H9 (cell line): ENCODE results near the gene THSD4. TPM values are rescaled to one million over a fixed set of nuclear protein-coding genes. Genes with fewer than 3 reads are reported as not detected.

ENCODE experiments used
- DNase-seq: peaks from one replicate; pipeline ENCODE4 v3.0.0-alpha.2; 2017
- H2AFZ ChIP-seq: one replicate; pipeline ENCODE4 v1.6.1; 2013; ENCODE audit warnings: mild to moderate bottlenecking, low read length, control low read depth, moderate library complexity
- H2AK5ac ChIP-seq: 2 replicates; pipeline ENCODE4 v1.6.1; 2013; ENCODE audit warnings: low read length, control low read depth, mixed read lengths; ENCODE audit not compliant: insufficient read length
- H2BK120ac ChIP-seq: one replicate; pipeline ENCODE4 v1.6.1; 2013; ENCODE audit warnings: low read depth, mild to moderate bottlenecking, low read length, control low read depth, inconsistent platforms; ENCODE audit not compliant: poor library complexity, severe bottlenecking
- H2BK12ac ChIP-seq: 2 replicates; pipeline ENCODE4 v1.6.1; 2013; ENCODE audit warnings: low read length, control low read depth, mixed read lengths, low read depth; ENCODE audit not compliant: insufficient read length
- H2BK15ac ChIP-seq: 2 replicates; pipeline ENCODE4 v1.6.1; 2013; ENCODE audit warnings: low read depth, low read length, control low read depth
- H2BK20ac ChIP-seq: one replicate; pipeline ENCODE4 v1.6.1; 2013; ENCODE audit warnings: low read depth, mild to moderate bottlenecking, low read length, control low read depth, inconsistent platforms; ENCODE audit not compliant: poor library complexity, severe bottlenecking
- H2BK5ac ChIP-seq: 2 replicates; pipeline ENCODE4 v1.6.1; 2013; ENCODE audit warnings: low read length, control low read depth, mixed read lengths; ENCODE audit not compliant: insufficient read length
- H3K14ac ChIP-seq: 2 replicates; pipeline ENCODE4 v1.6.1; 2013; ENCODE audit warnings: low read length, control low read depth; ENCODE audit not compliant: insufficient read depth
- H3K18ac ChIP-seq: 2 replicates; pipeline ENCODE4 v1.6.1; 2013; ENCODE audit warnings: low read depth, mild to moderate bottlenecking, mixed read lengths, low read length, control low read depth; ENCODE audit not compliant: insufficient read length
- H3K23ac ChIP-seq: 2 replicates; pipeline ENCODE4 v1.6.1; 2013; ENCODE audit warnings: low read length, control low read depth, mixed read lengths, low read depth; ENCODE audit not compliant: insufficient read length
- H3K23me2 ChIP-seq: 2 replicates; pipeline ENCODE4 v1.6.1; 2013; ENCODE audit warnings: low read depth, mild to moderate bottlenecking, mixed read lengths, low read length, control low read depth; ENCODE audit not compliant: insufficient read length, poor library complexity, severe bottlenecking
- H3K27ac ChIP-seq: 2 replicates; pipeline ENCODE4 v1.5.1; 2013; ENCODE audit warnings: low read length, control low read depth, mixed read lengths, low read depth; ENCODE audit not compliant: insufficient read length
- H3K27me3 ChIP-seq: 2 replicates; pipeline ENCODE4 v1.6.1; 2013; ENCODE audit warnings: low read length, control low read depth, inconsistent platforms; ENCODE audit not compliant: insufficient read depth
- H3K4ac ChIP-seq: 2 replicates; pipeline ENCODE4 v1.6.1; 2013; ENCODE audit warnings: low read depth, mild to moderate bottlenecking, control low read depth, inconsistent platforms, low read length, moderate library complexity
- H3K4me1 ChIP-seq: 2 replicates; pipeline ENCODE4 v1.6.1; 2013; ENCODE audit warnings: low read length, control low read depth, inconsistent platforms; ENCODE audit not compliant: insufficient read depth
- H3K4me2 ChIP-seq: 2 replicates; pipeline ENCODE4 v1.6.1; 2013; ENCODE audit warnings: low read length, control low read depth, mixed read lengths; ENCODE audit not compliant: insufficient read length, insufficient read depth
- H3K56ac ChIP-seq: 2 replicates; pipeline ENCODE4 v1.6.1; 2013; ENCODE audit warnings: low read depth, mild to moderate bottlenecking, mixed read lengths, low read length, control low read depth; ENCODE audit not compliant: insufficient read length
- H3K79me1 ChIP-seq: 2 replicates; pipeline ENCODE4 v1.6.1; 2013; ENCODE audit warnings: low read depth, mild to moderate bottlenecking, moderate library complexity, low read length, control low read depth, inconsistent platforms; ENCODE audit not compliant: insufficient read depth, poor library complexity, severe bottlenecking
- H3K79me2 ChIP-seq: 2 replicates; pipeline ENCODE4 v1.6.1; 2013; ENCODE audit warnings: low read length, control low read depth, inconsistent platforms; ENCODE audit not compliant: insufficient read depth
- H3K9ac ChIP-seq: 2 replicates; pipeline ENCODE4 v1.6.1; 2013; ENCODE audit warnings: low read length, control low read depth, mixed read lengths; ENCODE audit not compliant: insufficient read length; ENCODE audit errors: extremely low read depth
- H3K9me3 ChIP-seq: one replicate; pipeline ENCODE4 v1.6.1; 2013; ENCODE audit warnings: low read depth, low read length, inconsistent platforms; ENCODE audit not compliant: control insufficient read depth
- H3T11ph ChIP-seq: one replicate; pipeline ENCODE4 v1.6.1; 2013; ENCODE audit warnings: mild to moderate bottlenecking, low read length, control low read depth, inconsistent platforms
- H4K20me1 ChIP-seq: one replicate; pipeline ENCODE4 v1.6.1; 2013; ENCODE audit not compliant: control insufficient read depth, insufficient read length, insufficient read depth
- H4K5ac ChIP-seq: 2 replicates; pipeline ENCODE4 v1.6.1; 2013; ENCODE audit warnings: low read depth, mild to moderate bottlenecking, mixed read lengths, low read length, control low read depth; ENCODE audit not compliant: insufficient read length
- H4K8ac ChIP-seq: replicated peaks from 2 replicates; pipeline ENCODE4 v1.6.1; 2013; ENCODE audit warnings: low read length, control low read depth, mixed read lengths, low read depth; ENCODE audit not compliant: insufficient read length
- H4K91ac ChIP-seq: 2 replicates; pipeline ENCODE4 v1.6.1; 2013; ENCODE audit warnings: low read depth, mild to moderate bottlenecking, moderate library complexity, mixed read lengths, low read length, control low read depth; ENCODE audit not compliant: insufficient read length
- H3K27ac Mint-ChIP-seq, 3 experiments: 2 replicates in 2 of 3; 3 replicates in 1 of 3; pipeline ENCODE4 v1.8.0; 2020 to 2021; ENCODE audit warnings: mixed read lengths in 3 of 3, mild to moderate bottlenecking in 1 of 3, moderate library complexity in 1 of 3
- H3K27me3 Mint-ChIP-seq: 2 replicates; pipeline ENCODE4 v1.8.0; 2021; ENCODE audit warnings: low read depth, mild to moderate bottlenecking, moderate library complexity, mixed read lengths
- H3K36me3 Mint-ChIP-seq, 3 experiments: 2 replicates in 2 of 3; 3 replicates in 1 of 3; pipeline ENCODE4 v1.8.0; 2020 to 2021; ENCODE audit warnings: low read depth in 3 of 3, mixed read lengths in 3 of 3; ENCODE audit not compliant: insufficient read depth in 1 of 3
- H3K4me1 Mint-ChIP-seq, 2 experiments: 2 replicates each; pipeline ENCODE4 v1.8.0; 2020; ENCODE audit warnings: mixed read lengths in 2 of 2
- H3K4me3 Mint-ChIP-seq, 2 experiments: 2 replicates in 1 of 2; 3 replicates in 1 of 2; pipeline ENCODE4 v1.8.0; 2020 to 2021; ENCODE audit warnings: mild to moderate bottlenecking in 2 of 2, mixed read lengths in 2 of 2, moderate library complexity in 1 of 2
- H3K9me3 Mint-ChIP-seq, 2 experiments: 2 replicates in 1 of 2; 3 replicates in 1 of 2; pipeline ENCODE4 v1.8.0; 2020; ENCODE audit warnings: mild to moderate bottlenecking in 2 of 2, mixed read lengths in 2 of 2, moderate library complexity in 1 of 2
- WGBS: extraction: QIAGEN DNeasy Blood & Tissue Kit; methylation state at CpG from one replicate; pipeline ENCODE4 v1.1.7; 2013; ENCODE audit warnings: missing lambda C conversion rate, low lambda C conversion rate, mixed read lengths; ENCODE audit not compliant: insufficient read length; ENCODE audit errors: extremely low coverage; 5-methylcytosine and 5-hydroxymethylcytosine counted together
- total RNA-seq: library from RNA; stranded (reverse); gene quantifications from 2 replicates; pipeline ENCODE4 v1.2.1, GENCODE V29; 2021
- TF ChIP-seq, protein P1 (sequence below): fragments of 200-600 bp; sonication (generic); conservative IDR thresholded peaks from 3 replicates; pipeline ENCODE4 v1.8.0; 2021; ENCODE audit warnings: antibody characterized with exemption, mild to moderate bottlenecking

The THSD4 gene
- total RNA-seq, 1 experiment from 2014 or later = 5.5 TPM

DNA sequence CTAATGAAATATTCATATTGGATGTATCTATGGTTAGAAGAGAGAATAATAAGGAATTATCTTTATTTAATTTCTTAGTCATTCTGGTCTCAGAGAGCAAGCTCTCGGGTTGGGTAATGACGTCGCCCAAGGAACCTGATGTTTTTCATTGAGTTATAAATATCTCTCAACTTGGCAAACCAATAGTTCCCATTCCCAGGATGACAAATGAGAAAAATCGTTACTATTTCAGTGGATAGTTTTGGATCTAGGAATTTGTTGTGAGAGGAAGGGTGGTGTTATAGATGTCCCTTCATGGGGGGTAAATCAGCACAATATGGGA, 532.2 kb downstream of the THSD4 start:
- H3K36me3 Mint-ChIP-seq = no peaks in the 10 kb centered on the region
- H2AK5ac ChIP-seq = no peak overlapping the region
- no peak overlapping the region for H4K8ac ChIP-seq
- H3K4me3 Mint-ChIP-seq = no peak overlapping the region
- no peaks in the 10 kb centered on the region for H3K23me2 ChIP-seq
- H3K27ac ChIP-seq = no peak overlapping the region
- no peaks in the 10 kb centered on the region for H4K20me1 ChIP-seq
- no peaks in the 10 kb centered on the region for H3K79me1 ChIP-seq
- no peak overlapping the region for H2BK5ac ChIP-seq
- no peak overlapping the region for H3T11ph ChIP-seq
- no peaks in the 10 kb centered on the region for H3K27me3 Mint-ChIP-seq
- H3K23ac ChIP-seq = no peak overlapping the region
- H3K9me3 ChIP-seq = no peaks in the 10 kb centered on the region
- H3K27ac Mint-ChIP-seq = no peak overlapping the region
- H3K79me2 ChIP-seq = no peaks in the 10 kb centered on the region
- 0 out of 5 replicates have a peak, but pooled peaks cover 0 to 2% of the 10 kb centered on the region in 2 experiments for H3K9me3 Mint-ChIP-seq
- H4K5ac ChIP-seq = no peak overlapping the region
- H4K91ac ChIP-seq = no peak overlapping the region
- H3K4me2 ChIP-seq = no peak overlapping the region
- no peak overlapping the region for H2BK20ac ChIP-seq
- no peak overlapping the region for H2AFZ ChIP-seq
- TF ChIP-seq, protein P1, sequence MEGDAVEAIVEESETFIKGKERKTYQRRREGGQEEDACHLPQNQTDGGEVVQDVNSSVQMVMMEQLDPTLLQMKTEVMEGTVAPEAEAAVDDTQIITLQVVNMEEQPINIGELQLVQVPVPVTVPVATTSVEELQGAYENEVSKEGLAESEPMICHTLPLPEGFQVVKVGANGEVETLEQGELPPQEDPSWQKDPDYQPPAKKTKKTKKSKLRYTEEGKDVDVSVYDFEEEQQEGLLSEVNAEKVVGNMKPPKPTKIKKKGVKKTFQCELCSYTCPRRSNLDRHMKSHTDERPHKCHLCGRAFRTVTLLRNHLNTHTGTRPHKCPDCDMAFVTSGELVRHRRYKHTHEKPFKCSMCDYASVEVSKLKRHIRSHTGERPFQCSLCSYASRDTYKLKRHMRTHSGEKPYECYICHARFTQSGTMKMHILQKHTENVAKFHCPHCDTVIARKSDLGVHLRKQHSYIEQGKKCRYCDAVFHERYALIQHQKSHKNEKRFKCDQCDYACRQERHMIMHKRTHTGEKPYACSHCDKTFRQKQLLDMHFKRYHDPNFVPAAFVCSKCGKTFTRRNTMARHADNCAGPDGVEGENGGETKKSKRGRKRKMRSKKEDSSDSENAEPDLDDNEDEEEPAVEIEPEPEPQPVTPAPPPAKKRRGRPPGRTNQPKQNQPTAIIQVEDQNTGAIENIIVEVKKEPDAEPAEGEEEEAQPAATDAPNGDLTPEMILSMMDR = no peak
- no peaks in the 10 kb centered on the region for H3K27me3 ChIP-seq
- no peak overlapping the region for H3K14ac ChIP-seq
- no peak overlapping the region for H3K18ac ChIP-seq
- no CpG with 5 or more reads among the region's 4 CpGs for WGBS
- no peak overlapping the region for H2BK12ac ChIP-seq
- peaks cover 3% of the 10 kb centered on the region; the same call in 1 of the 2 replicates for H3K4me1 ChIP-seq
- H3K4ac ChIP-seq = no peak overlapping the region
- no peak overlapping the region for H3K9ac ChIP-seq
- peaks cover 34 to 40% of the 10 kb centered on the region in 2 experiments for H3K4me1 Mint-ChIP-seq
- DNase-seq = no peak
- no peak overlapping the region for H2BK15ac ChIP-seq
- H2BK120ac ChIP-seq = no peak overlapping the region
- no peak overlapping the region for H3K56ac ChIP-seq
